ENCODE results near the gene SPIB.

- TF ChIP-seq, protein P1, sequence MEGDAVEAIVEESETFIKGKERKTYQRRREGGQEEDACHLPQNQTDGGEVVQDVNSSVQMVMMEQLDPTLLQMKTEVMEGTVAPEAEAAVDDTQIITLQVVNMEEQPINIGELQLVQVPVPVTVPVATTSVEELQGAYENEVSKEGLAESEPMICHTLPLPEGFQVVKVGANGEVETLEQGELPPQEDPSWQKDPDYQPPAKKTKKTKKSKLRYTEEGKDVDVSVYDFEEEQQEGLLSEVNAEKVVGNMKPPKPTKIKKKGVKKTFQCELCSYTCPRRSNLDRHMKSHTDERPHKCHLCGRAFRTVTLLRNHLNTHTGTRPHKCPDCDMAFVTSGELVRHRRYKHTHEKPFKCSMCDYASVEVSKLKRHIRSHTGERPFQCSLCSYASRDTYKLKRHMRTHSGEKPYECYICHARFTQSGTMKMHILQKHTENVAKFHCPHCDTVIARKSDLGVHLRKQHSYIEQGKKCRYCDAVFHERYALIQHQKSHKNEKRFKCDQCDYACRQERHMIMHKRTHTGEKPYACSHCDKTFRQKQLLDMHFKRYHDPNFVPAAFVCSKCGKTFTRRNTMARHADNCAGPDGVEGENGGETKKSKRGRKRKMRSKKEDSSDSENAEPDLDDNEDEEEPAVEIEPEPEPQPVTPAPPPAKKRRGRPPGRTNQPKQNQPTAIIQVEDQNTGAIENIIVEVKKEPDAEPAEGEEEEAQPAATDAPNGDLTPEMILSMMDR (IDR thresholded peaks at IDR 0.05) = no peak
- TF ChIP-seq POLR2A (IDR thresholded peaks at IDR 0.05; ENCODE audit: low read depth) = no peak
Observed at GRCh38 chr19:50477751-50478515, 59.2 kb downstream of the SPIB start.
